Ovary (tissue), 9 donors: ENCODE measurements around the gene SLCO2A1. TPM values are rescaled to one million over a fixed set of nuclear protein-coding genes. Genes with fewer than 3 reads are reported as not detected.

Experiments used
- DNase-seq, 5 donors: peaks; one replicate each; pipeline ENCODE4 v3.0.0-alpha.2; 2019 to 2020
- H3K27ac ChIP-seq, 2 donors: fragments of 200-600 bp; one replicate each; pipeline versions ENCODE4 v1.5.1 to v1.8.0; 2019 to 2022
- H3K27me3 ChIP-seq: fragments of 200-600 bp; one replicate; pipeline ENCODE4 v1.8.0; 2022
- H3K36me3 ChIP-seq: fragments of 200-600 bp; sonication (generic); one replicate; pipeline ENCODE4 v1.5.1; 2019
- H3K4me1 ChIP-seq: one replicate; pipeline ENCODE4 v1.8.1; 2013; ENCODE audit warnings: mild to moderate bottlenecking, moderate library complexity; ENCODE audit not compliant: insufficient read depth
- H3K4me3 ChIP-seq: fragments of 200-600 bp; sonication (generic); one replicate; pipeline ENCODE4 v1.5.1; 2017
- H3K9me3 ChIP-seq, 2 donors: fragments of 200-600 bp in 1 of 2; sonication (generic) in 1 of 2; one replicate each; pipeline versions ENCODE4 v1.5.1 to v1.8.1; 2013 to 2019; ENCODE audit warnings: mild to moderate bottlenecking in 1 of 2, moderate library complexity in 1 of 2
- EP300 ChIP-seq: sonication (generic); formaldehyde crosslinking; IDR thresholded peaks from one replicate; pipeline ENCODE4 v1.6.1; 2017; ENCODE audit warnings: antibody characterized with exemption
- POLR2A ChIP-seq: fragments of 450-650 bp; IDR thresholded peaks from one replicate; pipeline ENCODE4 v1.6.1; 2017; ENCODE audit warnings: antibody characterized with exemption, mild to moderate bottlenecking, moderate library complexity
- WGBS, 3 donors: extraction: QIAGEN DNeasy Blood & Tissue Kit in 1 of 3; methylation state at CpG; one replicate each; pipeline versions ENCODE4 v1.1.5 to v1.1.7; 2013 to 2017; 5-methylcytosine and 5-hydroxymethylcytosine counted together
- intact Hi-C, 4 donors: fragments of 100-400 bp; cut with DNase I; formaldehyde crosslinking; loops; one replicate each; pipeline versions ENCODE4 v1.11.0 to v1.15.1; 2022 to 2023
- polyA plus RNA-seq, 2 donors: library from polyadenylated mRNA; stranded (reverse); fragments of 200-250 nt in 1 of 2; fragments of 350-450 nt in 1 of 2; fragmentation: Illumina TruSeq in 1 of 2; extraction: RNeasy Lipid Tissue Mini Kit (QIAGEN cat#74804) in 1 of 2; gene quantifications; one replicate each; pipeline ENCODE4 v1.2.3, GENCODE V29; 2013 to 2014
- total RNA-seq, 7 donors: library from RNA; depleted of rRNA in 2 of 7; stranded (reverse); fragments of >200 nt in 2 of 7; fragmentation: NEBNext Ultra II Directional in 3 of 7; extraction: Animal tissue kit (Norgen Biotek cat#: 25700) in 3 of 7; gene quantifications; one replicate each; pipeline versions ENCODE4 v1.1.0 to v1.2.4, GENCODE V29; 2016 to 2023
- TF ChIP-seq, protein P1 (sequence below), 3 donors: fragments of 450-650 bp in 2 of 3; fragments of 200-600 bp in 1 of 3; IDR thresholded peaks; one replicate each; pipeline versions ENCODE4 v1.5.1 to v1.8.0; 2016 to 2022; ENCODE audit warnings: antibody characterized with exemption in 3 of 3, mild to moderate bottlenecking in 1 of 3
- donor health status: DM: no; HTN: no; CAD: no; lungs with moderate emphysema.
- donor health status: DM: no; HTN: no; CAD: no.
- donor health status: Bipolar disorder and iron deficiency.
- donor health status: DM: yes; HTN: yes; CAD: no.
- donor health status: DM: no; HTN: no; CAD: no.
- donor health status: DM: yes; HTN: yes; CAD: no.

SLCO2A1 gene
- total and polyA plus RNA-seq, 9 donors, result 0.83 to 23.6 (median 3.7) TPM

DNA sequence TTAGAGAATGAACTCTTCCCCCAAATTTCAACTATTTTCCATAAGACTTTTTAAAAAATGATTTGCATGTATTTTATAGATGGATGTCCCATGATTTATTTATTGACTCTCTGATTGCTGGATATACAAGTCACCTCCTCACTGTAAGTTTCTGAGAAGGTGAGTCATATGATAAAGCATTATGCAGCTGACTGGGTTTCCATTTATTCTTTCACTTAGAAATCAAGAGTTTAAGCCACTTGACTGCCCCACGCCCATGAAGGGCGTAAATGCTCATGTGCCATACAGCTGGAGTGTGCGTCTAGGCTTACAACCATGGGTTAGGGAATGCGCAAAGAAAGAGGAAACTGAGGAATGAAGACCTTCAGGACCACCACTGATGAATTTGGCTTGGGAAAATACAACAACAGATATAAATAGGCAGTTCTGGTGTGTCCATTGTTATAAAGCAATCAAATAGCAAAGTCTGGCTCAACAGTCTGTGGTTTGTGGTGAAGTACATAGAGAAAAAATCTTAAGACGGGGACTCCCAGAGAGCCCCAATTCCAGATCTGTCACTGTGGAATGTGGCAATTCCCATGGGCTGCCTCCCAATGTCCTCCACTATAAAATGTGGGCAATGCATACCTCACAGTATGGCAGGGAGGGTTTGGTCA lies 20.3 kb downstream of the SLCO2A1 start:
- H3K4me3 ChIP-seq, result no peak overlapping the region
- no peaks in the 10 kb centered on the region for H3K9me3 ChIP-seq
- intact Hi-C loops, result no loop called here
- TF ChIP-seq EP300 (no peak), POLR2A (no peak)
- TF ChIP-seq, protein P1, sequence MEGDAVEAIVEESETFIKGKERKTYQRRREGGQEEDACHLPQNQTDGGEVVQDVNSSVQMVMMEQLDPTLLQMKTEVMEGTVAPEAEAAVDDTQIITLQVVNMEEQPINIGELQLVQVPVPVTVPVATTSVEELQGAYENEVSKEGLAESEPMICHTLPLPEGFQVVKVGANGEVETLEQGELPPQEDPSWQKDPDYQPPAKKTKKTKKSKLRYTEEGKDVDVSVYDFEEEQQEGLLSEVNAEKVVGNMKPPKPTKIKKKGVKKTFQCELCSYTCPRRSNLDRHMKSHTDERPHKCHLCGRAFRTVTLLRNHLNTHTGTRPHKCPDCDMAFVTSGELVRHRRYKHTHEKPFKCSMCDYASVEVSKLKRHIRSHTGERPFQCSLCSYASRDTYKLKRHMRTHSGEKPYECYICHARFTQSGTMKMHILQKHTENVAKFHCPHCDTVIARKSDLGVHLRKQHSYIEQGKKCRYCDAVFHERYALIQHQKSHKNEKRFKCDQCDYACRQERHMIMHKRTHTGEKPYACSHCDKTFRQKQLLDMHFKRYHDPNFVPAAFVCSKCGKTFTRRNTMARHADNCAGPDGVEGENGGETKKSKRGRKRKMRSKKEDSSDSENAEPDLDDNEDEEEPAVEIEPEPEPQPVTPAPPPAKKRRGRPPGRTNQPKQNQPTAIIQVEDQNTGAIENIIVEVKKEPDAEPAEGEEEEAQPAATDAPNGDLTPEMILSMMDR (IDR thresholded peaks at IDR 0.05), result no peak
- no peaks in the 10 kb centered on the region for H3K27me3 ChIP-seq
- H3K36me3 ChIP-seq, result no peaks in the 10 kb centered on the region
- DNase-seq, result no peak
- WGBS, 3 donors, result 82 to 95% (median 94%) methylated on average over 5 of the region's 5 CpGs
- H3K27ac ChIP-seq, result no peak overlapping the region
- no peaks in the 10 kb centered on the region for H3K4me1 ChIP-seq

DNA sequence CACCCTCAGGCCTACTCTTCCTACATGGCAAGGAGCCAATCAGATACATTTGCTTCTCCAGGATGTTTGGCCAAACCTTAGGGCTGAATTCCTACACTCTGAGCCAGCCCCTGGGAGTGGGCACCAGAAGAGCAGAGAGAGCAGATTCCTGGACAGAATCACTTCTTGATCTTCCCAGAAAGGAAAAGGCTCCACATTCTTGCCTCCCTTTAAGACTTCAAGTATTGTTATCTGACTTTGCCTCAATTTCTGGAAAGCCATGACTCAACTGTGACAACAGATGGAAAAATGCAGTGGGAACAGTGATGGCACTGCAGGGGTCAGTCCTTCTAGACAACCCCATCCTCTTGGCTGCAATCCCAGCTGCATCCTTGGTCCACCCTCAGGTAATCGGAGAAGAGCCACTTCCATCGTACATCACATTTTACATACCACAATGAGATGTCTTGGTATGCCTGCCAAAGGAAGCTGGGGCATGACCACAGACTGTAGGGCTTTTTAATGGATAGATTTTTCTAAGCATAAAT lies 21.0 kb downstream of the SLCO2A1 start:
- no peaks in the 10 kb centered on the region for H3K36me3 ChIP-seq
- 24 to 40% (median 28%) methylated on average over 2 of the region's 2 CpGs for WGBS, 3 donors
- TF ChIP-seq, protein P1 (IDR thresholded peaks at IDR 0.05), result no peak
- TF ChIP-seq POLR2A (no peak), EP300 (no peak)
- H3K4me1 ChIP-seq, result no peaks in the 10 kb centered on the region
- H3K27me3 ChIP-seq, result no peaks in the 10 kb centered on the region
- H3K27ac ChIP-seq, result no peak overlapping the region
- no peaks in the 10 kb centered on the region for H3K9me3 ChIP-seq
- intact Hi-C loops, result no loop called here
- DNase-seq, result no peak
- no peak overlapping the region for H3K4me3 ChIP-seq

DNA sequence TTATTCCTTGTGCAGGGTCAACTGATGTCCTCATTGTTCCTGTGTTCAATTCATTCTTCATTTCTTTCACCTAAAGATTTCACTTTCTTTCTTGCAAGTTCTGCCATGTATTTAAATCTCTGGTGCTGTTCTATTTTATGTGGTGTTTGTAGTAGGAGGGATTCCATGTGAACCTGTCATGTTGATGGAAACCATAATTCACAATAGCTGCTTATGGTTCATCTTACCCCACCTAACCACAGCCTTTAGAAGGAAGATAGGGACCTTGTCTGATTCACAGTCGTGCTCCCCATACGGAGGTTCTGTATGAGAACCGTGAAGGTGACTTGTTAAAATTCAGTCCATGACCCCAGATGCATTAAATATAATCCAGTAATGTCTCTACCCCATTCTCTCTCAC lies 21.9 kb downstream of the SLCO2A1 start:
- intact Hi-C loops, result no loop called here
- WGBS, 3 donors, result 46 to 68% (median 61%) methylated on average over 3 of the region's 3 CpGs
- TF ChIP-seq, protein P1 (IDR thresholded peaks at IDR 0.05), result no peak
- Histone ChIP-seq H3K9me3 (no peaks in the 10 kb centered on the region), H3K4me3 (no peak overlapping the region), H3K27ac (no peak overlapping the region), H3K4me1 (no peaks in the 10 kb centered on the region), H3K36me3 (no peaks in the 10 kb centered on the region), H3K27me3 (no peaks in the 10 kb centered on the region)
- no peak for DNase-seq

DNA sequence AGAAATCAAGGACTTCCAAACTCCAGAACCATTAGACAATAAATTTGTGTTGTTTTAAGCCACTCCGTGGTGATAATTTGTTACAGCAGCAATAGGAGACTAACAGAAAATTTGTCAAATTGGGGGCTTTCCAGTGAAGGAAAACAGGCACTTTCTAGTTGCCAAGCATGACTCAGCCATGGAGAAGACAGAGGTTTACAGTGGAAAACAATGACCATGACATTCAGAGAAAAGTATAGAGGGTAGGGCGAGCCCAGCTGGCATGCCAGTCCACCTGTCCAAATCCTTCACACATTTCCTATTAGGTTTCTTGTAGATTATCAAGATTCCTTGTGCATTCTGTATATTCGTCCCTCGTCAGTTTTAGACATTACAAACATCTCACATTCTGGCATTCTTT lies 24.9 kb downstream of the SLCO2A1 start:
- no peak for TF ChIP-seq EP300
- no peak for TF ChIP-seq POLR2A
- TF ChIP-seq, protein P1 (IDR thresholded peaks at IDR 0.05), result no peak
- DNase-seq, result no peak
- Histone ChIP-seq H3K9me3 (no peaks in the 10 kb centered on the region), H3K27me3 (no peaks in the 10 kb centered on the region), H3K27ac (no peak overlapping the region), H3K4me1 (no peaks in the 10 kb centered on the region), H3K4me3 (no peak overlapping the region), H3K36me3 (no peaks in the 10 kb centered on the region)
- WGBS, 3 donors, result 80 to 86% (median 81%) methylated on average over 4 of the region's 4 CpGs
- intact Hi-C loops, result no loop called here
